HepG2 (cell line): ENCODE data around the gene NDRG2. TPM values are rescaled to one million over a fixed set of nuclear protein-coding genes. Genes with fewer than 3 reads are reported as not detected.

ENCODE experiments used
- CENPT ChIP-seq: sonication (generic); formaldehyde crosslinking; IDR thresholded peaks from 2 replicates; pipeline ENCODE4 v1.8.0; 2022; ENCODE audit warnings: low read depth, mild to moderate bottlenecking, moderate library complexity, missing genetic modification reagents
- FOXA1 ChIP-seq, 2 experiments: fragments of 450-650 bp in 1 of 2; sonication (generic) in 1 of 2; formaldehyde crosslinking in 1 of 2; IDR thresholded peaks; 2 replicates each; pipeline versions ENCODE4 v1.4.0 to v1.6.1; 2016 to 2020; ENCODE audit warnings: missing genetic modification reagents in 1 of 2
- FOXA3 ChIP-seq: IDR thresholded peaks from 2 replicates; pipeline ENCODE4 v1.6.1; 2016; ENCODE audit warnings: missing genetic modification reagents, missing compliant biosample characterization
- GABPB1 ChIP-seq: IDR thresholded peaks from 2 replicates; pipeline ENCODE4 v1.6.1; 2016; ENCODE audit warnings: mild to moderate bottlenecking, missing genetic modification reagents, moderate library complexity, missing compliant biosample characterization
- HHEX ChIP-seq: IDR thresholded peaks from 2 replicates; pipeline ENCODE4 v1.6.1; 2016; ENCODE audit warnings: control low read depth
- SMAD1 ChIP-seq: sonication (generic); formaldehyde crosslinking; IDR thresholded peaks from 2 replicates; pipeline ENCODE4 v1.4.0; 2020; ENCODE audit warnings: missing genetic modification reagents, low read depth, mild to moderate bottlenecking, borderline replicate concordance
- SSRP1 ChIP-seq: IDR thresholded peaks from 2 replicates; pipeline ENCODE4 v1.6.1; 2016; ENCODE audit warnings: control low read depth
- TAF15 ChIP-seq: fragments of 200-400 bp; formaldehyde crosslinking; IDR thresholded peaks from one replicate; pipeline ENCODE4 v1.6.1; 2018; ENCODE audit warnings: mild to moderate bottlenecking, low read depth, low read length; ENCODE audit not compliant: poor library complexity, severe bottlenecking
- ZNF12 ChIP-seq: sonication (generic); formaldehyde crosslinking; IDR thresholded peaks from 2 replicates; pipeline ENCODE4 v1.5.0; 2020; ENCODE audit warnings: missing genetic modification reagents
- ZNF530 ChIP-seq: sonication (generic); formaldehyde crosslinking; IDR thresholded peaks from 2 replicates; pipeline ENCODE4 v1.5.0; 2020; ENCODE audit warnings: low read depth, mild to moderate bottlenecking, missing genetic modification reagents
- ZNF775 ChIP-seq: sonication (generic); formaldehyde crosslinking; IDR thresholded peaks from 2 replicates; pipeline ENCODE4 v1.4.0; 2020; ENCODE audit warnings: missing genetic modification reagents, mild to moderate bottlenecking, moderate library complexity, borderline replicate concordance
- ZNF788 ChIP-seq: sonication (generic); formaldehyde crosslinking; IDR thresholded peaks from 2 replicates; pipeline ENCODE4 v1.5.0; 2020; ENCODE audit warnings: mild to moderate bottlenecking, missing genetic modification reagents, borderline replicate concordance
- ZNF841 ChIP-seq: sonication (generic); formaldehyde crosslinking; IDR thresholded peaks from 2 replicates; pipeline ENCODE4 v1.8.1; 2023; ENCODE audit warnings: missing genetic modification reagents, borderline replicate concordance
- ZSCAN21 ChIP-seq: sonication (generic); formaldehyde crosslinking; IDR thresholded peaks from 2 replicates; pipeline ENCODE4 v1.8.0; 2022; ENCODE audit warnings: mild to moderate bottlenecking, missing genetic modification reagents, moderate library complexity, borderline replicate concordance
- polyA plus RNA-seq, 8 experiments: library from polyadenylated mRNA; depleted of rRNA in 3 of 8; stranded (reverse) in 7 of 8; unstranded in 1 of 8; fragments of >200 nt; fragmentation: Illumina TruSeq in 4 of 8; extraction: Trizol in 4 of 8; gene quantifications; 2 replicates each; pipeline versions ENCODE4 v1.2.1 to v1.2.3, GENCODE V29; 2011 to 2016; ENCODE audit warnings: low read depth in 4 of 8, missing spikeins in 1 of 8, mixed read lengths in 1 of 8; ENCODE audit not compliant: insufficient read depth in 1 of 8
- total RNA-seq, 5 experiments: library from RNA; depleted of rRNA; stranded (reverse); fragments of >200 nt; fragmentation: Illumina TruSeq; extraction: Trizol; gene quantifications; 2 replicates each; pipeline ENCODE4 v1.2.3, GENCODE V29; 2016; ENCODE audit warnings: low read depth in 1 of 5
- TF ChIP-seq, protein P1 (sequence below): sonication (generic); formaldehyde crosslinking; IDR thresholded peaks from 2 replicates; pipeline ENCODE4 v1.9.0; 2021; ENCODE audit warnings: missing genetic modification reagents, mild to moderate bottlenecking, borderline replicate concordance
- TF ChIP-seq, protein P2 (sequence below): sonication (generic); formaldehyde crosslinking; IDR thresholded peaks from 2 replicates; pipeline ENCODE4 v1.8.0; 2022; ENCODE audit warnings: mild to moderate bottlenecking, missing genetic modification reagents, borderline replicate concordance
- TF ChIP-seq, protein P3 (sequence below): IDR thresholded peaks from 2 replicates; pipeline ENCODE4 v1.6.1; 2016
- TF ChIP-seq, protein P4 (sequence below): sonication (generic); formaldehyde crosslinking; IDR thresholded peaks from 2 replicates; pipeline ENCODE4 v1.4.0; 2020; ENCODE audit warnings: missing genetic modification reagents
- TF ChIP-seq, protein P5 (sequence below): sonication (generic); formaldehyde crosslinking; IDR thresholded peaks from 2 replicates; pipeline ENCODE4 v1.5.0; 2020; ENCODE audit warnings: missing genetic modification reagents, mild to moderate bottlenecking, borderline replicate concordance
- TF ChIP-seq, protein P6 (sequence below): sonication (generic); formaldehyde crosslinking; IDR thresholded peaks from 2 replicates; pipeline ENCODE4 v1.4.0; 2020; ENCODE audit warnings: missing genetic modification reagents

NDRG2 gene
- total and polyA plus RNA-seq, 2 of the 13 experiments (the other 11 are each of a cell fraction or from before 2014, with no cell fraction given), result 27.2 to 189 TPM

DNA sequence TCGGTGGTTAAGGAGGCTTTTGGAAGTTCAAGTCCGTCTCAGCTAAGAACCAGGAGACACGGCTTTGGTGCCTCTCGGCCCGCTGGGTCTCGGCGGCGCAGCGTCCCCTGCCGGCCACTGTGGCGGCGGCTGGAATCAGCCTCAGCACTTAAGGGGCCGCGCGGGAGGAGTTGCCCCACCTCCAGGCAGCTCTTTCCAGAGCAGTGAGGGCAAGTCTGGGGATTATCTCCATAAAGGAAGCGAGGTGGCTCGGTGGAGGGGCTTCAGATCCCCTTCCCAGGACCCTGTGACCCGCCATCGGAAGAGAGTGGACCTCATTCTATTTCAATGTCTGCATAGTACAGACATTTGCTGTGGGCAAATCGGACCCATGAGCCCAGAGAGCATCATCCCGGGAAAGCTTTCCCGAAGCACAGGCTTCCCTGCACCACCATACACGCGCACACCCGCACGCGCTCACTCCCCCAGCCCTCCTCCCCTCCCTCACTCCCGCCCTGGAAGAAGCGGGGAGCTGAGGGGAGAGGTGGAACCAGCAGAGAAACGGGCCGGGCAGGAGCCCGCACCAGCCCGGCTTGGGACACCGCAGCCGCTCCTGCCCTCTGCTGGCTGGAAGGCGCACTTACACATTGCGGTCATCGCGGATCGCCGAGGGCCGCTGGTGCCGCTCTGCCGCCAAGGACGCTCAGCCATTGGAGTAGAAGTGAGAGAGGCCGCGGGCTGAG lies 53.7 kb downstream of the NDRG2 start (continued):
- TF ChIP-seq, protein P1, sequence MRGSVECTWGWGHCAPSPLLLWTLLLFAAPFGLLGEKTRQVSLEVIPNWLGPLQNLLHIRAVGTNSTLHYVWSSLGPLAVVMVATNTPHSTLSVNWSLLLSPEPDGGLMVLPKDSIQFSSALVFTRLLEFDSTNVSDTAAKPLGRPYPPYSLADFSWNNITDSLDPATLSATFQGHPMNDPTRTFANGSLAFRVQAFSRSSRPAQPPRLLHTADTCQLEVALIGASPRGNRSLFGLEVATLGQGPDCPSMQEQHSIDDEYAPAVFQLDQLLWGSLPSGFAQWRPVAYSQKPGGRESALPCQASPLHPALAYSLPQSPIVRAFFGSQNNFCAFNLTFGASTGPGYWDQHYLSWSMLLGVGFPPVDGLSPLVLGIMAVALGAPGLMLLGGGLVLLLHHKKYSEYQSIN (CRISPR knock-in tag), result no peak
- TF ChIP-seq SSRP1 (CRISPR knock-in tag) (no peak), FOXA3 (CRISPR knock-in tag) (peak; percentile 23; the same call in 1 of the 2 replicates), SMAD1 (no peak), CENPT (CRISPR knock-in tag) (no peak), GABPB1 (CRISPR knock-in tag) (peak; percentile 71), ZNF775 (CRISPR knock-in tag) (no peak), ZNF841 (CRISPR knock-in tag) (no peak), FOXA1 (IDR thresholded peaks at IDR 0.05) (no peak), FOXA1 (CRISPR knock-in tag; IDR thresholded peaks at IDR 0.05) (0 out of 2 replicates have a peak, but pooled peaks have one; percentile 16), TAF15 (no peak), ZNF788 (CRISPR knock-in tag) (no peak), ZNF530 (no peak), ZNF12 (CRISPR knock-in tag) (0 out of 2 replicates have a peak, but pooled peaks have one; percentile 30), HHEX (CRISPR knock-in tag) (no peak), ZSCAN21 (CRISPR knock-in tag) (no peak; the same call in 1 of the 2 replicates)
- TF ChIP-seq, protein P2, sequence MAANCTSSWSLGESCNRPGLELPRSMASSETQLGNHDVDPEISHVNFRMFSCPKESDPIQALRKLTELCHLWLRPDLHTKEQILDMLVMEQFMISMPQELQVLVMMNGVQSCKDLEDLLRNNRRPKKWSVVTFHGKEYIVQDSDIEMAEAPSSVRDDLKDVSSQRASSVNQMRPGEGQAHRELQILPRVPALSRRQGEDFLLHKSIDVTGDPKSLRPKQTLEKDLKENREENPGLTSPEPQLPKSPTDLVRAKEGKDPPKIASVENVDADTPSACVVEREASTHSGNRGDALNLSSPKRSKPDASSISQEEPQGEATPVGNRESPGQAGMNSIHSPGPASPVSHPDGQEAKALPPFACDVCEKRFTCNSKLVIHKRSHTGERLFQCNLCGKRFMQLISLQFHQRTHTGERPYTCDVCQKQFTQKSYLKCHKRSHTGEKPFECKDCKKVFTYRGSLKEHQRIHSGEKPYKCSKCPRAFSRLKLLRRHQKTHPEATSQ, result 0 out of 2 replicates have a peak, but pooled peaks have one; percentile 61
- TF ChIP-seq, protein P3, sequence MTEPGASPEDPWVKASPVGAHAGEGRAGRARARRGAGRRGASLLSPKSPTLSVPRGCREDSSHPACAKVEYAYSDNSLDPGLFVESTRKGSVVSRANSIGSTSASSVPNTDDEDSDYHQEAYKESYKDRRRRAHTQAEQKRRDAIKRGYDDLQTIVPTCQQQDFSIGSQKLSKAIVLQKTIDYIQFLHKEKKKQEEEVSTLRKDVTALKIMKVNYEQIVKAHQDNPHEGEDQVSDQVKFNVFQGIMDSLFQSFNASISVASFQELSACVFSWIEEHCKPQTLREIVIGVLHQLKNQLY (CRISPR knock-in tag), result no peak; the same call in 1 of the 2 replicates
- TF ChIP-seq, protein P4, sequence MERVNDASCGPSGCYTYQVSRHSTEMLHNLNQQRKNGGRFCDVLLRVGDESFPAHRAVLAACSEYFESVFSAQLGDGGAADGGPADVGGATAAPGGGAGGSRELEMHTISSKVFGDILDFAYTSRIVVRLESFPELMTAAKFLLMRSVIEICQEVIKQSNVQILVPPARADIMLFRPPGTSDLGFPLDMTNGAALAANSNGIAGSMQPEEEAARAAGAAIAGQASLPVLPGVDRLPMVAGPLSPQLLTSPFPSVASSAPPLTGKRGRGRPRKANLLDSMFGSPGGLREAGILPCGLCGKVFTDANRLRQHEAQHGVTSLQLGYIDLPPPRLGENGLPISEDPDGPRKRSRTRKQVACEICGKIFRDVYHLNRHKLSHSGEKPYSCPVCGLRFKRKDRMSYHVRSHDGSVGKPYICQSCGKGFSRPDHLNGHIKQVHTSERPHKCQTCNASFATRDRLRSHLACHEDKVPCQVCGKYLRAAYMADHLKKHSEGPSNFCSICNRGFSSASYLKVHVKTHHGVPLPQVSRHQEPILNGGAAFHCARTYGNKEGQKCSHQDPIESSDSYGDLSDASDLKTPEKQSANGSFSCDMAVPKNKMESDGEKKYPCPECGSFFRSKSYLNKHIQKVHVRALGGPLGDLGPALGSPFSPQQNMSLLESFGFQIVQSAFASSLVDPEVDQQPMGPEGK (CRISPR knock-in tag), result peak; percentile 39
- TF ChIP-seq, protein P5, sequence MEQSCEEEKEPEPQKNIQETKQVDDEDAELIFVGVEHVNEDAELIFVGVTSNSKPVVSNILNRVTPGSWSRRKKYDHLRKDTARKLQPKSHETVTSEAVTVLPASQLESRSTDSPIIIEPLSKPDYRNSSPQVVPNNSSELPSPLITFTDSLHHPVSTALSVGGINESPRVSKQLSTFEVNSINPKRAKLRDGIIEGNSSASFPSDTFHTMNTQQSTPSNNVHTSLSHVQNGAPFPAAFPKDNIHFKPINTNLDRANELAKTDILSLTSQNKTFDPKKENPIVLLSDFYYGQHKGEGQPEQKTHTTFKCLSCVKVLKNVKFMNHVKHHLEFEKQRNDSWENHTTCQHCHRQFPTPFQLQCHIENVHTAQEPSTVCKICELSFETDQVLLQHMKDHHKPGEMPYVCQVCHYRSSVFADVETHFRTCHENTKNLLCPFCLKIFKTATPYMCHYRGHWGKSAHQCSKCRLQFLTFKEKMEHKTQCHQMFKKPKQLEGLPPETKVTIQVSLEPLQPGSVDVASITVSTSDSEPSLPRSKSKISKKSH (CRISPR knock-in tag), result no peak
- TF ChIP-seq, protein P6, sequence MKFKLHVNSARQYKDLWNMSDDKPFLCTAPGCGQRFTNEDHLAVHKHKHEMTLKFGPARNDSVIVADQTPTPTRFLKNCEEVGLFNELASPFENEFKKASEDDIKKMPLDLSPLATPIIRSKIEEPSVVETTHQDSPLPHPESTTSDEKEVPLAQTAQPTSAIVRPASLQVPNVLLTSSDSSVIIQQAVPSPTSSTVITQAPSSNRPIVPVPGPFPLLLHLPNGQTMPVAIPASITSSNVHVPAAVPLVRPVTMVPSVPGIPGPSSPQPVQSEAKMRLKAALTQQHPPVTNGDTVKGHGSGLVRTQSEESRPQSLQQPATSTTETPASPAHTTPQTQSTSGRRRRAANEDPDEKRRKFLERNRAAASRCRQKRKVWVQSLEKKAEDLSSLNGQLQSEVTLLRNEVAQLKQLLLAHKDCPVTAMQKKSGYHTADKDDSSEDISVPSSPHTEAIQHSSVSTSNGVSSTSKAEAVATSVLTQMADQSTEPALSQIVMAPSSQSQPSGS (CRISPR knock-in tag), result peak; percentile 57
